Stomach smooth muscle (tissue), 2 donors: Measurements from ENCODE around the gene IARS2.
A peak's percentile ranks its signal among the peaks of the same experiment; 100 is the strongest.
"Not testable (repeated sequence)": the region's sequence is repeated elsewhere in the genome, so short reads cannot be mapped to it uniquely, and the experiment has no call there.

Source experiments
- H3K27ac ChIP-seq: one replicate; pipeline ENCODE4 v1.7.0; 2013; ENCODE audit warnings: mild to moderate bottlenecking, low read length, inconsistent platforms
- H3K27me3 ChIP-seq, 2 donors: one replicate each; pipeline ENCODE4 v1.7.0; 2013; ENCODE audit warnings: low read length in 2 of 2; ENCODE audit not compliant: insufficient read depth in 2 of 2, control insufficient read depth in 1 of 2
- H3K36me3 ChIP-seq, 2 donors: one replicate each; pipeline ENCODE4 v1.7.0; 2013; ENCODE audit warnings: low read length in 2 of 2; ENCODE audit not compliant: control insufficient read depth in 2 of 2, insufficient read depth in 2 of 2
- H3K4me1 ChIP-seq: one replicate; pipeline ENCODE4 v1.7.0; 2013; ENCODE audit warnings: low read length; ENCODE audit not compliant: control insufficient read depth, insufficient read depth
- H3K4me3 ChIP-seq, 2 donors: one replicate each; pipeline ENCODE4 v1.7.0; 2013; ENCODE audit warnings: low read length in 2 of 2
- H3K9ac ChIP-seq, 2 donors: one replicate each; pipeline ENCODE4 v1.7.0; 2013; ENCODE audit warnings: low read length in 2 of 2, mild to moderate bottlenecking in 1 of 2
- H3K9me3 ChIP-seq, 2 donors: one replicate each; pipeline ENCODE4 v1.7.0; 2013; ENCODE audit warnings: low read length in 2 of 2; ENCODE audit not compliant: control insufficient read depth in 2 of 2
- donor health status: healthy.
- donor health status: Pancreatic carcinoma.

IARS2 gene

GRCh38 chr1:220076861-220077762 lies 16.8 kb upstream of the IARS2 start:
- no peak overlapping the region for H3K4me3 ChIP-seq
- no peaks in the 10 kb centered on the region for H3K4me1 ChIP-seq
- H3K27ac ChIP-seq = no peak overlapping the region
- no peaks in the 10 kb centered on the region for H3K9me3 ChIP-seq
- H3K9ac ChIP-seq = no peak overlapping the region
- H3K36me3 ChIP-seq = peaks cover 4 to 6% of the 10 kb centered on the region in 2 donors
- H3K27me3 ChIP-seq = no peaks in the 10 kb centered on the region

- H3K9ac ChIP-seq = no peak overlapping the region
- no peak overlapping the region for H3K27ac ChIP-seq
- H3K9me3 ChIP-seq = no peaks in the 10 kb centered on the region
- H3K4me3 ChIP-seq = no peak overlapping the region
- no peaks in the 10 kb centered on the region for H3K27me3 ChIP-seq
- peaks cover 0 to 2% of the 10 kb centered on the region in 2 donors for H3K36me3 ChIP-seq
- no peaks in the 10 kb centered on the region for H3K4me1 ChIP-seq
These were observed 16.0 kb upstream of the IARS2 start for GRCh38 chr1:220077887-220078286.

- no peaks in the 10 kb centered on the region for H3K4me1 ChIP-seq
- H3K27me3 ChIP-seq = no peaks in the 10 kb centered on the region
- H3K4me3 ChIP-seq = no peak overlapping the region
- H3K9me3 ChIP-seq = no peaks in the 10 kb centered on the region
- H3K27ac ChIP-seq = no peak overlapping the region
- no peaks in the 10 kb centered on the region for H3K36me3 ChIP-seq
- no peak overlapping the region for H3K9ac ChIP-seq
These were observed 9.5 kb upstream of the IARS2 start for GRCh38 chr1:220084460-220084859.

- H3K36me3 ChIP-seq, H3K4me1 ChIP-seq, H3K9me3 ChIP-seq, H3K27me3 ChIP-seq, H3K9ac ChIP-seq, H3K4me3 ChIP-seq, H3K27ac ChIP-seq: not testable (repeated sequence)
These were observed 7.7 kb upstream of the IARS2 start for GRCh38 chr1:220086261-220086686.

GRCh38 chr1:220089650-220090556 lies 4.0 kb upstream of the IARS2 start, which contains the start of gene BPNT1:
BPNT1 (minus strand) TSS chr1:220089788; CDS start chr1:220079846, 9,942 bp downstream.
- Histone ChIP-seq H3K27me3 (no peaks in the 10 kb centered on the region), H3K36me3 (no peaks in the 10 kb centered on the region), H3K27ac (no peak within 1 kb of the TSS), H3K4me3 (peak within 1 kb of the TSS; percentile 85 to 99), H3K9me3 (no peaks in the 10 kb centered on the region), H3K4me1 (peaks cover 15% of the 10 kb centered on the region), H3K9ac (peak within 1 kb of the TSS; percentile 68 to 77)

GRCh38 chr1:220092694-220093093 lies 1.2 kb upstream of the IARS2 start:
- no peak overlapping the region for H3K9ac ChIP-seq
- peaks cover 0 to 2% of the 10 kb centered on the region in 2 donors for H3K36me3 ChIP-seq
- H3K4me1 ChIP-seq = peaks cover 22% of the 10 kb centered on the region
- H3K27me3 ChIP-seq = no peaks in the 10 kb centered on the region
- H3K4me3 ChIP-seq = no peak overlapping the region
- H3K9me3 ChIP-seq = no peaks in the 10 kb centered on the region
- no peak overlapping the region for H3K27ac ChIP-seq

- Histone ChIP-seq H3K9me3 (no peaks in the 10 kb centered on the region), H3K9ac (peak overlapping the region in 1 of 2 donors; percentile 6), H3K27me3 (no peaks in the 10 kb centered on the region), H3K4me3 (peak overlapping the region in 1 of 2 donors; percentile 93), H3K4me1 (peaks cover 22% of the 10 kb centered on the region), H3K36me3 (peaks cover 3 to 7% of the 10 kb centered on the region in 2 donors), H3K27ac (no peak overlapping the region)
These were observed 444 bp upstream of the IARS2 start for GRCh38 chr1:220093361-220094015.

GRCh38 chr1:220099826-220100225 lies 5.9 kb downstream of the IARS2 start:
- Histone ChIP-seq H3K4me1 (peaks cover 8% of the 10 kb centered on the region), H3K36me3 (peaks cover 18 to 19% of the 10 kb centered on the region in 2 donors), H3K27me3 (no peaks in the 10 kb centered on the region), H3K27ac (no peak overlapping the region), H3K9ac (no peak overlapping the region), H3K9me3 (no peaks in the 10 kb centered on the region), H3K4me3 (no peak overlapping the region)

- H3K27me3 ChIP-seq, H3K9me3 ChIP-seq, H3K27ac ChIP-seq, H3K9ac ChIP-seq, H3K4me1 ChIP-seq, H3K4me3 ChIP-seq: not testable (repeated sequence)
- H3K36me3 ChIP-seq = peaks cover 36 to 38% of the 10 kb centered on the region in 2 donors
These were observed 16.5 kb downstream of the IARS2 start for GRCh38 chr1:220110473-220110872.

- not testable (repeated sequence) for H3K9me3 ChIP-seq, H3K9ac ChIP-seq, H3K4me3 ChIP-seq, H3K4me1 ChIP-seq, H3K27me3 ChIP-seq, H3K27ac ChIP-seq
- H3K36me3 ChIP-seq = peaks cover 27 to 29% of the 10 kb centered on the region in 2 donors
These were observed 18.7 kb downstream of the IARS2 start for GRCh38 chr1:220112600-220112999.
